D721Med (cell line): ENCODE measurements around the gene STYK1.

Experiments
- DNase-seq: peaks from one replicate; pipeline ENCODE4 v3.0.0; 2011; ENCODE audit warnings: low spot score; ENCODE audit not compliant: insufficient read length
- FAIRE-seq: peaks from 2 replicates; lab custom pipeline; 2011; peaks lifted over from hg19 to GRCh38; lab: Jason Lieb, UNC
- CTCF ChIP-seq: IDR thresholded peaks from 2 replicates; pipeline ENCODE4 v1.5.1; 2012; ENCODE audit warnings: mild to moderate bottlenecking, control low read depth; ENCODE audit not compliant: insufficient read depth; ENCODE audit errors: missing control alignments

STYK1 gene

GRCh38 chr12:10641735-10642500 lies 31.9 kb downstream of the STYK1 start:
- no peak for DNase-seq

GRCh38 chr12:10638728-10639127 lies 35.1 kb downstream of the STYK1 start:
- DNase-seq (no peak), FAIRE-seq (no peak)
- TF ChIP-seq CTCF, result no peak

More at GRCh38 chr12:10641735-10642500, 31.9 kb downstream of the STYK1 start:
- no peak for TF ChIP-seq CTCF
- no peak for FAIRE-seq

GRCh38 chr12:10636611-10637010 lies 37.2 kb downstream of the STYK1 start:
- FAIRE-seq (no peak), DNase-seq (no peak)
- TF ChIP-seq CTCF, result no peak

GRCh38 chr12:10636124-10636523 lies 37.7 kb downstream of the STYK1 start:
- FAIRE-seq, result no peak
- DNase-seq, result no peak

GRCh38 chr12:10635306-10635705 lies 38.5 kb downstream of the STYK1 start:
- no peak for FAIRE-seq
- no peak for DNase-seq

More at GRCh38 chr12:10636124-10636523, 37.7 kb downstream of the STYK1 start:
- no peak for TF ChIP-seq CTCF

GRCh38 chr12:10634427-10634826 lies 39.4 kb downstream of the STYK1 start:
- no peak for TF ChIP-seq CTCF
- DNase-seq (no peak), FAIRE-seq (no peak)

More at GRCh38 chr12:10635306-10635705, 38.5 kb downstream of the STYK1 start:
- TF ChIP-seq CTCF, result no peak

GRCh38 chr12:10633541-10633940 lies 40.3 kb downstream of the STYK1 start:
- no peak for TF ChIP-seq CTCF
- no peak for DNase-seq
- no peak for FAIRE-seq
